Ureter (tissue), 1 donor: ENCODE results near the gene DMRT1. TPM values are rescaled to one million over a fixed set of nuclear protein-coding genes. Genes with fewer than 3 reads are reported as not detected.

Experiments
- DNase-seq: peaks from one replicate; pipeline ENCODE4 v3.0.0-alpha.2; 2020; ENCODE audit warnings: low spot score
- total RNA-seq: library from RNA; stranded (reverse); gene quantifications from one replicate; pipeline ENCODE4 v1.2.4, GENCODE V29; 2023
- donor health status: DM: yes; HTN: yes; CAD: no.

DMRT1 gene
- total RNA-seq, 1 donor from 2014 or later, result not detected

DNA sequence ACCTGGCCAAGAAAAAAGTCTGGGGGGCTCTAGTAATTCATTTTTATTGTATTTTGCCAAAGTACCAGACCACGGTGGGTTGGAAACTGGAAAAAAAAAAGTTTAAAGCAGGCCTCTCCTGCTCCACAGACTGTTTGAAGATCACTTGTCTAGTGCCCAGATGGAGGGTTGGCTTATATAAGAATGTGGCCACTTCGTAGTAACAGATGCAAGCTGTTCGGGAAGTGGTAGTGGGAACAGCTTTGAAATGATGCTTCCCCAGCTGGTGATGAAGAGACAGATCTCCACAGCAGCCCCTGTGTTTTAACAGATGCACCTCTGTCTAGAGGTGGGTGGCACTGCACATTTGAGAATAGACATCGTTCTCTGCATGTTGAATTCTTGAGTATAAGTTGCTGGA is 80.7 kb downstream of the DMRT1 start:
- no peak for DNase-seq

DNA sequence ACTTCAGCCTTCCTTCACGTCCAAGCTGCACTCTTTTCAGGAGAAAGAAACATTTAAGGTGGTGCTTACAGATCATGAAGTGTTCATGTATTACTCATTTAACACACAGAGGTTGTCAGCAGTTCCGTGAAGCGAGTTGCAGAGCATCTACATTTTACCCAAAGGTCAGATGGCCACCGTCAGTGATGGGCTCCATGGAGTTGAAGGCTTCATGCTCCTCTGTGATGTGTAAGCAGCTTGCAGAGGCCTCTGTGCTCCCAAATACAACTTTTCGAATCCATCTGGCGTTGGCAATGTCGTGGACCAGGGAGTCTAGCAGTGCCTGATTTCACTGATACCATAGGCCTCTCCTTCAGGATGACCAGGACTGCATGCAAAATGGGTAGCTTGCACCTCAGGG is 81.2 kb downstream of the DMRT1 start:
- DNase-seq, result no peak

DNA sequence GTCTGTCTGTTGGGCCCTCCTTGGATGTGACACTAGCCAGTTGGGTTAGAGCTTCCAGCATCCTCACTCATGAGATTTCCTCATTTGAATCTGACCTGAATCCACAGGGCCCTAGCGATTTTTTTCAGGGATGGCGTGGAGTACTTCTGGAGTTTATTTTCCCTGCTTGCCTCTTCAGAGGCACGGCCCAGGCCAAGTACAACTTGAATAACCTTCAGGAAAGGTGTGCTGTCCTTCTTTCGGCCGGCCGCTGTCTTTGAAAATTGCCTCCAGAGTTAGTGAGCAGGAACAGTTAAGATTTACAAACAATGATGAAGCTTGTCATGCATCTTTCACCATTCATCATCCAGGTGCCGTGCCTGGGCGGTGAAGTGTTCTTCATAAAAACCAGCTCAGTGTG is 85.5 kb downstream of the DMRT1 start:
- DNase-seq, result no peak

DNA sequence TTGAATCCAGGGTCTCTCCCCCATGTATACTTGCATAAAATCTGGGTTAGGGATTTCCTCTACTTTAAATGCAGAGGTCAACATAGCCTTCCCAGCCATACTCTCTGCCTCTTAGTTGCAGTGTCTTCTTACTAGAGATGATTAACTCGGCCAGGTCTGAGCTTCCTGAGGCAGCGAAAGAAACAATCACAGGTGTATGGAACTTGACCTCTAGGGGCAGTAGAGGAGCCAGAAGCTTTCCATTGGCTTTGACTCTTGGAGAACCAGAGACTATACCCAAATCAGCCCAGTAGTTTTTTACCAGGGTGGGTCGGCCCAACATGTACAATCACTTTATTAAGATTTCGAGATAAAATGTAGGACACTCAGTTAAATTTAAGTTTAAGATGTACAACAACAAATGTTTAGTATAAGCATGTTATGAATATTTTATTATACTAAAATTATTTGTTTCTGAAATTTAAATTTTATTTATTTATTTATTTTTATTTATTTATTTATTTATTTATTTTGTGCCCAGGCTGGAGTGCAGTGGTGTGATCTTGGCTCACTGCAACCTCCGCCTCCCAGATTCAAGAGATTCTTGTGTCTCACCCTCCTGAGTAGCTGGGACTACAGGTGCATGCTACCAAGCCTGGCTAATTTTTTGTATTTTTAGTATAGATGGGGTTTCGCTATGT is 87.0 kb downstream of the DMRT1 start:
- no peak for DNase-seq

GRCh38 chr9:929719-930118 is 88.2 kb downstream of the DMRT1 start:
- no peak for DNase-seq

DNA sequence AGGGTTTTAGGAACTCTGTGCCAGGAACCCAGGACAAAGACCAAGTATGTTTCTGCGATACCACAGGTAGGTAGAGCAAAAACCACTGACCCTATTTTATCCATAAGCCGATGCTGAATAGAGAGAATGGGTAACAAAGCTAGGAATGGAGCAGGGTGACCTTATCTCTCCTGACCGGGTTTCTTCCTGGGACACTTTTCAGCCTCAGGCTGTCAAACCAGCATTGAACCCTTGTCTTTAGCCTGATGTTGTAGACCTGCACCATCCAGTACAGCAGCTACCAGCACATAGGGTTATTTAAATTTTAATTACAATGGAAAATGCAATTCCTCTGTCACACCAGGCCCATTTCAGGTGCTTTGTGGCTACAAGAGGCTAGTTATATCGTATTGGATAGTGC is 91.9 kb downstream of the DMRT1 start:
- DNase-seq, result no peak

- no peak for DNase-seq
Observed at GRCh38 chr9:935348-935965, 94.0 kb downstream of the DMRT1 start.

DNA sequence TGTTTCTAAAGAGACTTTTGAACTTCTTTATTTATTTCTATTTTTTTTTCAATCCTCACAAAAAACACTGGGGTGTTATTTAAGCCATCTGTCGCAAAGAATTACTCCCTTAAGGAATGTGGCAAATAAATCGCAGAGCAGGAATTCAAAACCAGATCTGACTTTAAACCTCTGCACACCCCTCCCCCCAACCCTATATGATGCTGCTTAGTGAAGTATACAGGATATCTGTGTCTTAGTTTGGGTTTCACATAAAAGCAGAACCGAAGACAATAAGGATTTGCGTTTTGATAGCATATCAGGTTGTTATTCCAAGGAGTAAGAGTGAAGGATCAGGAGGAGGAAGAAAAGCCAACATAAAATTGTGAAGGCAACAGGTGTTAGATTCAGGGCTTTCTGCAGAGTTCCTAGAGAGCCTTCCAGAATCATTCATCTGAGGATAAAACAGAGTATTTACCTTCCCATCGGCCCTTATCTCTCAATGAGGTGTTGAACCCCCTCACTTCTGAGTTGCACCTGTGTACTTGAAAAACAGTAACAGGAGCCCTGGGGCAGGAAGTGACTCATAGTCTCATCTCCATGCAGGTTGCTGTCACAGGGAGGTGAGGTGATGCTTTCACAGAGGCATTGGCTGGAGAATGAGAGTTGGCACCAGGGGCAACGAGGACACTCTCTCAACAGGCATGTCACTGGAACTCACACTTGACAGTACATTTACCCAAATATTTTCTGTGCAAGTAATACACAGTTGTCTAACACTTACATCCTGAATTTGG is 101.5 kb downstream of the DMRT1 start:
- DNase-seq, result no peak

DNA sequence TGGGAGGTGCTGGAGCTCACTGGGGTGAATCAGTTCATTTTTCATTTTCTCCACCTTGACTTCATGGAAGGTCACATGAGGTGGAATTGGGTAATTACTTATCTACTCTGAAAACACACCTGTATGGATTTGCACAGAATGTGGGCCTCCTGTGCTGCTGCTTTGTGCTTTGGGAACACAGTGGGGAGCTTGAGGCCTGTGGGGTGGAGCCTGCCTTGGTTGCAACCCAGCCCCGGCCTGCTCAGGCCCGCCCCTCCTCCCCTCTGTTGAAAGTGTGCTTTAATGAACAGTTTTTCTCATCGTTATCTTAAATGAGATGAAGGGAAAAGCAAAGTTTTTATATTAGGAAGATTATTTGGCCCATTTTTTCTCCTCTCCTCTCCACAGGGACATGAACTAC is 106.5 kb downstream of the DMRT1 start:
- DNase-seq, result no peak

GRCh38 chr9:948497-948896 is 107.0 kb downstream of the DMRT1 start:
- DNase-seq, result no peak

DNA sequence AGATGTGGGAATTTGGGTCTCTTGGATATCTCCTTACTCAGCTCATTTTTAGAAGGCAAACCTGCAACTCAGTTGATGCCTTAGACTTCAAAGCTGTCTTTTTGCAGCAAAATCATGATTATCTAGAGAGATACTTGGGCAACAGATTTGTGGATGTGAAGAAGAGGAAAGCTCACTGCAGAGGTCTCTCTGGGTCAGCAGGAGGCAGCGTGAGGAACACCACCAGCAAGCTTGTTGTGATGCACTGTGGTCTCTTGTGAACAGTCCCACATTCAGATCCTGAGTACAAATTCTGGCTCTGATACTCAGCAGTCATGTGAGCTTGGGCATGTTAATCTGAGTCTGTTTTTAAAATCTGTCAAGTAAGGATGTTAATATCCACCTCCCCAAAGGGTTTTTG is 108.6 kb downstream of the DMRT1 start:
- no peak for DNase-seq

- DNase-seq, result no peak
Observed at GRCh38 chr9:952546-952945, 111.0 kb downstream of the DMRT1 start.

DNA sequence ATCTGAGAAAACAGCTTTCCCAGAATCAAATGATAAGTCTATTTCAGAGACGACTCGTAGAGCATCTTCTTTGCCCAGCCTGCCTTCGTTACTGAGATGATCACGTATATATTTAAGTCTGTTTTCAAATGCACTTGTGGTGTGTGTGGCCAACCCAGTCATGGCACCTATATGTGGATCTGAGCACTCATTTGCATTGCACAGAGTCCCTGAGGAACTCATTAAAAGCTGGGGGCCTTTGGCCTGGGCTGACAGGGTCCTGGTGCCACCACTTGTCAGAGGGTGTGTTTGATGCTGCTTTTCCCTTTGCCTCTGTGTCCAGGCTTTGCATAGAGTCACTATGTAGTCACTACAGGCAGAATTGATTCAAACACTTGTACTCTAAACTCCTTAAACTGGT is 117.6 kb downstream of the DMRT1 start:
- DNase-seq, result no peak

- no peak for DNase-seq
Observed at GRCh38 chr9:959914-960313, 118.4 kb downstream of the DMRT1 start.

DNA sequence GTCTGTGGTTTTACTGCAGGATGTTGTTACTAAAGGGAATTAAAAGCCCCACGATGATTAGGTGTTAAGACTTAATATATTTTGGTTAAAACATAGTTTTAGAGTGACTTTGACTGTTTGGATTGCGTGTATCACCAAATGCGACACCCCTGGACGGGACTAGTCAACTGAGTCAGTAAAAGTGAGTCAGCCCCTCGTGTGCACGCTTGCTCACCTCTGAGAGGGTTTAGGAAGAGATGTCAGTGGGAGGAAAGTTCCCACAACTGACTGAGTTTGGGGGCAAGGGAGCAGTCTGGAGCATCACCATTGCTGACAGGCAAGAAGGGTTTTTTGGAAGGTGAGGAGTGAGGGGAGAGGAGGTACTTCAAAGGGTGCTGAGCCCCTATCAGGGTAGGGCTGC is 120.5 kb downstream of the DMRT1 start:
- DNase-seq, result no peak

DNA sequence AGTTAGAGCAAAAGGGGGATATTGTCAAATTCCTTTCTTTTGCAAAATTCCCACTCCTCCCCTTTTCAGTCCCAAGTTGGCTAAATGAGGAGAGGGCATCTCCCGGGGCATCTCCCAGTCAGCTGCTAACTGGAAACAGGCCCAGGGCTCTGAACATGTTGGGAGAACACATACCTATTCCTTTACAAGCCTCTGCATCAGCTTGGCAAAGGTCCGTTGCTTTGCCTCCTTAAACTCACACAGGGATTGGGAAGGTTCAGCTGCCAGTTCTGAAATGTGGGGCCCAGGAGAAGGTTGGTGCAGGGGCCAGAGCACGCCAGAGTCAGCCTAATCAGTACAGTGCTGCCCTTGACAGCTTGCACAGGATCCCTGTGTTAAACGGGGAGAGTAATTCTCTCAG is 124.0 kb downstream of the DMRT1 start:
- no peak for DNase-seq

DNA sequence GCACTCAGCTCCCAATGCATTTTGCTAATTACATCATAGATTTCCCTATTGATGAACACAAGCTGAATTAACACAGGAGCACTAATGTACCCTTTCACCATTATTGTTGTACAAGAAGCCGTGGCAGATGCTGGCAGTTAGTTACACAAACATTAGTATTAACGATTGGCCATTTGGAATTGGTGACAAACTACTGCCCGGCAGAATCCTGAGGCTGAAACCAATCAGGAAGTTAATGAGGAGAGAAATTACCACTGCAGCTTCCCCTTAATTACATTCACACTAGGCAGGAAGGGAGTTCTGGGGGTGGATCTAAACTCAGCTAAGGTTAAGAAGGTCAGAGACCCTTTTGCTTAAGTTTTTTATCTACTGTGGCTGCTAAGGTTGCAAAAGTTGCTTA is 125.4 kb downstream of the DMRT1 start:
- DNase-seq, result no peak

GRCh38 chr9:967436-967835 is 125.9 kb downstream of the DMRT1 start:
- no peak for DNase-seq

DNA sequence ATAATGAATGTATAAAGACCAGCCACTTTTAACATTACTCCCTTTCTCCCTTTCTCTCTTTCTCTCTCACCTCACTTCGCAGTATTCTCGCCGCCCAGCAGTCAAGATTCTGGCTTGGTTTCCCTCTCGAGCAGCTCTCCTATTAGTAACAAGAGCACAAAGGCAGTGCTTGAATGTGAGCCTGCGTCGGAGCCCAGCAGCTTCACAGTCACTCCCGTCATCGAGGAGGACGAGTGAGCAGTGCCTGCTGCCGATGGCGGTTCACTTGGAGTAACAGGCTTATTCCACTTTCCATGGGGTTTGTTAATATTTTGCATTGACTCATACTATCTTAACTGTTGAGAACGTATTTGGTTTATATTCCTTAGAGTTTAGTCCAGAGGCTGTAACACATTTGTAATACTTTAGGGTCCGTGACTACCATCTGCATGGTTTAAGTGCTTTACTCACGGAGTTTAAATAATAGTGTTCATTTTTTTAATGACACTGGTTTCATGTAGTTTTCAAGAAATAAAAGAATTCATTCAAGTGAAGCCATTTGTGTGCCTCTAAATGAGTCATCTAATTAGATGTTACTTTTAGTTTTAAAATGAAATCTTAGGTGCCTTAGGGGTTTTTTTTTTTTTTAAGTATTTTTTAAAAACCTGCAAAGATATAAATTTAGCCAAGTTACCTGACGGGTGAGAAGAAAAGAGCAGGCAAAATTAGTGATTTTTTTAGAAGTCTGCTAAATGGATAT is 126.6 kb downstream of the DMRT1 start:
- DNase-seq, result no peak

GRCh38 chr9:969310-970150 is 128.0 kb downstream of the DMRT1 start:
- DNase-seq, result no peak

DNA sequence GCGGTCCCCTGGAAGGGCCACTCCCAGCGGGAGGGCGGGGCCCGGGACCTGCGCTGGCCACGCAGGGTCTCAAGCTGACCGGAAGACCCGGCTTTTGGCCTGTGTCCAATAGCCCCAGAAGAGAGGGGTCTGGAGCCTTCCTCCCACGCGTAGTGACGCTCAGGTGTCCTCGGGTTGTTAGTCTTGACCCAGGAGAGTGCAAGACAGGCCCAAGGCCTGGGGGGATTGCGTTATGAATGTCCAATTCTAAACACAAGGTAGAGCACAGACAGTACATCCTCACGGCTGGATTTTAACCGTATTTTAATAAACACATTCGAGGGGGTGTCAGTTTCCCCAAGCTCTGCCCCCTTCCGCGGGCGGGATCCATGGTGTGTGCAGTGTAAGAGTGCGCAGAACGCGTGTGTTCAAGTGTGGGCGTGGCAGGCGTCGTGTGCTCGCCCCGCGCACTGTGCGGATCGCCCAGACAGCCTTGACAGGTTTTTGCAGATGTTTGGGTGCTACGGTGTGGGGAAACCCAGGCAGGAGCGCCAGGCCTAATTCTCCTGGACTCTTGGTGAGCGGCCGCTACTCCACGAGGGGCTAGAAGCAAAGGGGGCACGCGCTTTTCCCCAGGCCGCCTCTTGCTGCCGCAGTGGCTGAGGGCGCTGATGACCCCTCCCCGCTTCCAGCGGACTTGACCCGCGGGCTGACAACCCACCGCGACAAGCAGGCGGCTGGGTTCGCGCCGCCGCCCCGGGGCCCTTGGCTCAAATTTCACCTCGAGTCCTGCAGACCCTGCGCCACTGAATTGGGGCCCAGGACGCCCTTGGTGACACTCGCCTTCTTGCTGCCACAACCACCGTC is 128.9 kb downstream of the DMRT1 start:
- DNase-seq, result no peak
